ENCODE data around the gene TMEM167A.

- TF ChIP-seq ZNF274 (IDR thresholded peaks at IDR 0.05; ENCODE audit: low read depth, low read length) (no peak), YY1 (IDR thresholded peaks at IDR 0.05; ENCODE audit: insufficient read depth, insufficient read length) (no peak), SUZ12 (IDR thresholded peaks at IDR 0.05; ENCODE audit: extremely low read depth, insufficient read depth, insufficient read length) (no peak)
Observed at GRCh38 chr5:83055166-83055565, 22.0 kb downstream of the TMEM167A start.
